Tibial nerve (tissue), 4 donors: Measurements from ENCODE around the gene NEDD4L. TPM values are rescaled to one million over a fixed set of nuclear protein-coding genes. Genes with fewer than 3 reads are reported as not detected.

Experiments used
- DNase-seq, 2 donors: peaks; one replicate each; pipeline ENCODE4 v3.0.0-alpha.2; 2019; ENCODE audit warnings: low spot score in 2 of 2
- H3K27ac ChIP-seq, 4 donors: fragments of 200-600 bp; sonication (generic) in 3 of 4; one replicate each; pipeline ENCODE4 v1.5.1; 2017 to 2019; ENCODE audit warnings: mild to moderate bottlenecking in 1 of 4
- H3K27me3 ChIP-seq, 2 donors: fragments of 200-600 bp; sonication (generic) in 1 of 2; one replicate each; pipeline versions ENCODE4 v1.5.1 to v1.6.0; 2017 to 2019
- H3K36me3 ChIP-seq, 3 donors: fragments of 200-600 bp; sonication (generic); one replicate each; pipeline ENCODE4 v1.5.1; 2018 to 2019
- H3K4me1 ChIP-seq, 4 donors: fragments of 200-600 bp; sonication (generic) in 3 of 4; one replicate each; pipeline ENCODE4 v1.5.1; 2017 to 2019
- H3K4me3 ChIP-seq, 4 donors: fragments of 200-600 bp; sonication (generic) in 3 of 4; one replicate each; pipeline ENCODE4 v1.5.1; 2017 to 2019; ENCODE audit warnings: mild to moderate bottlenecking in 1 of 4, moderate library complexity in 1 of 4
- H3K9me3 ChIP-seq, 4 donors: fragments of 200-600 bp; sonication (generic) in 3 of 4; one replicate each; pipeline ENCODE4 v1.5.1; 2017 to 2019
- EP300 ChIP-seq, 2 donors: sonication (generic); formaldehyde crosslinking; IDR thresholded peaks; one replicate each; pipeline ENCODE4 v1.6.1; 2017; ENCODE audit warnings: antibody characterized with exemption in 2 of 2, mild to moderate bottlenecking in 1 of 2
- POLR2A ChIP-seq, 2 donors: fragments of 450-650 bp; IDR thresholded peaks; one replicate each; pipeline ENCODE4 v1.6.1; 2017; ENCODE audit warnings: antibody characterized with exemption in 2 of 2, mild to moderate bottlenecking in 2 of 2, moderate library complexity in 2 of 2
- WGBS, 2 donors: methylation state at CpG; one replicate each; pipeline ENCODE4 v1.1.5; 2018; 5-methylcytosine and 5-hydroxymethylcytosine counted together
- total RNA-seq, 4 donors: library from RNA; depleted of rRNA; stranded (reverse); fragments of >200 nt; gene quantifications; one replicate each; pipeline ENCODE4 v1.1.0, GENCODE V29; 2016
- TF ChIP-seq, protein P1 (sequence below), 5 experiments: fragments of 200-600 bp in 3 of 5; fragments of 450-650 bp in 2 of 5; sonication (generic) in 3 of 5; IDR thresholded peaks; one replicate each; pipeline ENCODE4 v1.5.1; 2016 to 2019; ENCODE audit warnings: antibody characterized with exemption in 5 of 5, mild to moderate bottlenecking in 3 of 5, moderate library complexity in 2 of 5

NEDD4L gene
- total RNA-seq, 4 donors from 2014 or later = 15.3 to 59.9 (median 26.8) TPM

DNA sequence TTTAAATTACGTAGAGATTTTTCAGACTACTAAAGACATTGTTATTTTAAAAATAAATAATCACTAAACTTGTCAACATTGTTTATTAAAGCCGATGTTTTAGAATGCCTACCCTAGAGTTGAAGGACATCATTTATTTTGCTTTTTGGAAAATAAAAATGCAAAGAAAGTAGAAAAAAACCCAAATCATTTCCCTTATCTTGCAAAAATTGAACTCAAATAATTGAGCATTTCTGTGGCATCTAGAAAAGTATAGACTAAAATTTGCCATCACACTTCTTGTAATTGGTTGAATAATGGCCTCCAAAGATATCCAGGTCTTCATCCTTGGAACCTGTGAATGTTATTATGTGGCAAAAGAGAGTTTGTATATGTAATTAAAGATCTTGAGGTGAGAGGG, 9.7 kb upstream of the NEDD4L start:
- H3K27ac ChIP-seq = no peak overlapping the region
- H3K36me3 ChIP-seq = no peaks in the 10 kb centered on the region
- DNase-seq = no peak
- H3K9me3 ChIP-seq = no peaks in the 10 kb centered on the region
- 94 to 95% methylated on average over 2 of the region's 2 CpGs for WGBS, 2 donors
- H3K4me1 ChIP-seq = no peaks in the 10 kb centered on the region
- no peak overlapping the region for H3K4me3 ChIP-seq
- H3K27me3 ChIP-seq = no peaks in the 10 kb centered on the region
- no peak for TF ChIP-seq EP300 (IDR thresholded peaks at IDR 0.05)

DNA sequence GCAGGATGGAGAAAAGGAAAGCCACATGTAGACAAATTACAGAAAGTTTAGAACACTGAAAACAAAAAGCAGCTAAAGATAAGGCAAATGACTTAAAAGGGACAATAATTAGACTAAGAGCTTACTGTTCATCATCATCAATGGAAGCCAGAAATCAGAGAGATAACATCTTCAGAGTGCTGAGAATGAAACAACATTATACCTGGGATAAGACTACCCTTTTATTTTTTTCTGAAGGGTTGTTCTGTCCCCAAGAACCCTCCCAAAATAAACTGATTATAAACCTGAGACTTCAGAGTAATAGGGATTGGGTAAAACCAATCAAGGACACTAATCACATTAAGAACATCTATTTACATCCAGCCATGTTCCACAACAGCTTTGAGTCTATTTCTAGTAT, 6.9 kb upstream of the NEDD4L start:
- TF ChIP-seq POLR2A (IDR thresholded peaks at IDR 0.05) (no peak), EP300 (IDR thresholded peaks at IDR 0.05) (no peak)
- TF ChIP-seq, protein P1, sequence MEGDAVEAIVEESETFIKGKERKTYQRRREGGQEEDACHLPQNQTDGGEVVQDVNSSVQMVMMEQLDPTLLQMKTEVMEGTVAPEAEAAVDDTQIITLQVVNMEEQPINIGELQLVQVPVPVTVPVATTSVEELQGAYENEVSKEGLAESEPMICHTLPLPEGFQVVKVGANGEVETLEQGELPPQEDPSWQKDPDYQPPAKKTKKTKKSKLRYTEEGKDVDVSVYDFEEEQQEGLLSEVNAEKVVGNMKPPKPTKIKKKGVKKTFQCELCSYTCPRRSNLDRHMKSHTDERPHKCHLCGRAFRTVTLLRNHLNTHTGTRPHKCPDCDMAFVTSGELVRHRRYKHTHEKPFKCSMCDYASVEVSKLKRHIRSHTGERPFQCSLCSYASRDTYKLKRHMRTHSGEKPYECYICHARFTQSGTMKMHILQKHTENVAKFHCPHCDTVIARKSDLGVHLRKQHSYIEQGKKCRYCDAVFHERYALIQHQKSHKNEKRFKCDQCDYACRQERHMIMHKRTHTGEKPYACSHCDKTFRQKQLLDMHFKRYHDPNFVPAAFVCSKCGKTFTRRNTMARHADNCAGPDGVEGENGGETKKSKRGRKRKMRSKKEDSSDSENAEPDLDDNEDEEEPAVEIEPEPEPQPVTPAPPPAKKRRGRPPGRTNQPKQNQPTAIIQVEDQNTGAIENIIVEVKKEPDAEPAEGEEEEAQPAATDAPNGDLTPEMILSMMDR (IDR thresholded peaks at IDR 0.05) = no peak
- Histone ChIP-seq H3K36me3 (no peaks in the 10 kb centered on the region), H3K4me3 (no peak overlapping the region), H3K27me3 (no peaks in the 10 kb centered on the region), H3K27ac (no peak overlapping the region), H3K9me3 (no peaks in the 10 kb centered on the region), H3K4me1 (no peaks in the 10 kb centered on the region)
- DNase-seq = no peak

DNA sequence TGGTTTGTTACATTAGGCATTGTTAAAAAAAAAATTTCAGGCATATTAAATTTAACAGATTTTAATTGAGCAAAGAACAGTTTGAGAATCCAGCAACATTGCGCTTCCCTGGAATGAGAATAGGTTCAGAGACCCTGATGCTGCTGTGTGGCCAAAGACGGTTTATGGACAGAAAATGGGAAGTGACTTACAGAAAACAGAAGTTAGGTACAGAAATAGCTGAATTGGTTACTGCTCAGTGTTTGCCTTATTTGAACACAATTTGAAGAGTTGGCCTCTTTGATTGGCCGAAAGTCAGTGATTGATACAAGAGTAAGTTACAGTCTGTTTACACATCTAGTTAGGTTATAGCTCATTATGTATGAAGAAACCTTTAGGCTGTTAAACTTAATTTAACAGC, 6.0 kb upstream of the NEDD4L start:
- H3K27me3 ChIP-seq = no peaks in the 10 kb centered on the region
- TF ChIP-seq POLR2A (IDR thresholded peaks at IDR 0.05) (no peak), EP300 (IDR thresholded peaks at IDR 0.05) (no peak)
- TF ChIP-seq, protein P1 (IDR thresholded peaks at IDR 0.05) = no peak
- H3K27ac ChIP-seq = no peak overlapping the region
- H3K36me3 ChIP-seq = no peaks in the 10 kb centered on the region
- H3K4me3 ChIP-seq = no peak overlapping the region
- no peaks in the 10 kb centered on the region for H3K9me3 ChIP-seq
- no peak for DNase-seq
- 87 to 89% methylated on average over 3 of the region's 3 CpGs for WGBS, 2 donors
- H3K4me1 ChIP-seq = peaks cover 0 to 3% (median 0%) of the 10 kb centered on the region in 4 donors

DNA sequence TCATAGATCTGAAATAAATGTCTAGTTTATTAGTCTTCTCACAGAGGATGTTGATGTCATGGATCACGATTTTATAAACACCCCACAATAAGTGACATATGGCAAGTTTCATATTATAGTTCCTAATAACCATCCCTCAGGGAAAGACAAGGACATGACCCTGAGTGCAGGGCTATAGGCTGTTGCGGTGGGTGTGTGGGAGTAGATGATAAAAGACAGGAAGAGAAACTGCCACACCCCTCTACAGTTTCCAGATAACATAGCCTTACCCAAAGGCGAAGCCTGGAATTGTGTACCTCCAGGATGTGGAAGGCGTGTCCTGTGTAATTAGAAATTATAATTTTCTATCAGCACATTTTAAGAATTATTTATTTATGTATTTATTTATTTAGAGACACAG, 2.4 kb upstream of the NEDD4L start:
- no peak overlapping the region for H3K27ac ChIP-seq
- no peak overlapping the region for H3K4me3 ChIP-seq
- H3K36me3 ChIP-seq = no peaks in the 10 kb centered on the region
- 53 to 62% methylated on average over 4 of the region's 4 CpGs for WGBS, 2 donors
- no peaks in the 10 kb centered on the region for H3K9me3 ChIP-seq
- DNase-seq = no peak
- H3K4me1 ChIP-seq = peaks cover 0 to 29% (median 0%) of the 10 kb centered on the region in 4 donors
- no peak for TF ChIP-seq POLR2A (IDR thresholded peaks at IDR 0.05)
- TF ChIP-seq, protein P1 (IDR thresholded peaks at IDR 0.05) = no peak
- no peak for TF ChIP-seq EP300 (IDR thresholded peaks at IDR 0.05)
- no peaks in the 10 kb centered on the region for H3K27me3 ChIP-seq

DNA sequence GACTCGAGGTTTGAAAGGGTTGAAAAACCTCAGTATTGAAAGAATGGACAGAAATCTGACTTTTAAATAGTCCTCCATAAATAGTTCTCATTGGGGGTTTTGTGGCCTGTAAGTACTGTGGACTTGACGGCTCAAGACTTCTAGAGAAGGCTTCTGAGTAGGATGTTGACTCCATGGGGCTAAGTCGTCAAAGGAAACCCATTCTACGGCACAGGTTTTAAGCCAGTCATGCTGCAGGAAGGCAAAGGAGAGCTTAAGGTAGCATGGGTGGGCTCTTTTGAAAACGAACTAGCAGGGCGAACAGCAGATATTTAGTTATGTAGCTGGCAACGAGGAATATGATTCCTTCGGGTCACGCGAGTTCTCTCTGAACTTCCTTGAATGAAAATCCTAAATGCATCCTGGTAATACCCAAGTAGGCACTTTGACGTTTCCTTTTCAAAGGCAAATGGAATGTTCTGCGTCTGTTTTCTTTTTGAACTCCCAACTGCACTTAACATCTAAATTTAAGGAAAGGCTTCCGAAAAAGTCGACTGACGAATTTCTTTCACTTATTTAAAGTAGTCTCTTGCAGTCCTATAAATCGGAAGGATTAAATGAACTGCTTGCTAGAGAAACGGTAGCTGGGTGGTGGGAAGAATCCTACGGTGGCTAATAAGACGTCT, 1.1 kb upstream of the NEDD4L start:
- Histone ChIP-seq H3K4me1 (peaks cover 0 to 41% (median 0%) of the 10 kb centered on the region in 4 donors), H3K9me3 (no peaks in the 10 kb centered on the region), H3K27ac (peak overlapping the region in 3 of 4 donors; percentile 83 to 89 (median 89)), H3K4me3 (peak overlapping the region; percentile 57 to 94 (median 77)), H3K27me3 (no peaks in the 10 kb centered on the region), H3K36me3 (no peaks in the 10 kb centered on the region)
- TF ChIP-seq, protein P1 (IDR thresholded peaks at IDR 0.05) = no peak
- TF ChIP-seq EP300 (IDR thresholded peaks at IDR 0.05) (no peak), POLR2A (IDR thresholded peaks at IDR 0.05) (no peak)
- no peak for DNase-seq
- 8 to 10% methylated on average over 19 of the region's 19 CpGs for WGBS, 2 donors
